CD8-positive, alpha-beta memory T cell (primary cell): Measurements from ENCODE around the gene NUTM2E. TPM values are rescaled to one million over a fixed set of nuclear protein-coding genes. Genes with fewer than 3 reads are reported as not detected.
"Not testable (repeated sequence)": the region's sequence is repeated elsewhere in the genome, so short reads cannot be mapped to it uniquely, and the experiment has no call there.

ENCODE experiments used
- CTCF ChIA-PET: fragments of 350-600 bp; sonication (Branson Sonifier 250); formaldehyde crosslinking; loops from one replicate; lab custom pipeline; 2021; ENCODE audit warnings: antibody characterized with exemption; lab: Charles Lee
- POLR2A ChIA-PET: fragments of 350-600 bp; sonication (Branson Sonifier 250); formaldehyde crosslinking; loops from one replicate; lab custom pipeline; 2021; ENCODE audit warnings: antibody characterized with exemption; lab: Charles Lee
- DNase-seq, 5 donors: peaks; one replicate each; pipeline versions ENCODE4 v3.0.0 to v3.0.0-alpha.2; 2020 to 2022; ENCODE audit warnings: mixed read lengths in 1 of 5
- H3K27ac ChIP-seq: one replicate; pipeline ENCODE4 v1.7.0; 2013; ENCODE audit warnings: low read depth, mild to moderate bottlenecking, low read length, moderate library complexity
- H3K27me3 ChIP-seq: 2 replicates; pipeline ENCODE4 v1.7.0; 2013; ENCODE audit warnings: low read length, mild to moderate bottlenecking; ENCODE audit not compliant: insufficient read depth, poor library complexity, severe bottlenecking
- H3K36me3 ChIP-seq: 2 replicates; pipeline ENCODE4 v1.7.0; 2013; ENCODE audit warnings: mild to moderate bottlenecking, low read length, moderate library complexity; ENCODE audit not compliant: insufficient read depth
- H3K4me1 ChIP-seq: 2 replicates; pipeline ENCODE4 v1.7.0; 2013; ENCODE audit warnings: mild to moderate bottlenecking, low read length, moderate library complexity; ENCODE audit not compliant: insufficient read depth
- H3K4me3 ChIP-seq: 2 replicates; pipeline ENCODE4 v1.7.0; 2013; ENCODE audit warnings: mild to moderate bottlenecking, low read length
- H3K9me3 ChIP-seq: 2 replicates; pipeline ENCODE4 v1.7.0; 2013; ENCODE audit warnings: mild to moderate bottlenecking, low read length
- H3K27ac Mint-ChIP-seq, 8 donors: one replicate each; pipeline ENCODE4 v1.8.0; 2020 to 2021; ENCODE audit warnings: mixed read lengths in 8 of 8, mild to moderate bottlenecking in 6 of 8, inconsistent platforms in 3 of 8, moderate library complexity in 3 of 8
- H3K27me3 Mint-ChIP-seq, 2 donors: one replicate each; pipeline ENCODE4 v1.8.0; 2020 to 2021; ENCODE audit warnings: mixed read lengths in 2 of 2, mild to moderate bottlenecking in 1 of 2, moderate library complexity in 1 of 2
- H3K36me3 Mint-ChIP-seq, 3 donors: one replicate each; pipeline ENCODE4 v1.8.0; 2020 to 2021; ENCODE audit warnings: mixed read lengths in 3 of 3, inconsistent platforms in 1 of 3, mild to moderate bottlenecking in 1 of 3
- H3K4me1 Mint-ChIP-seq, 3 donors: one replicate each; pipeline ENCODE4 v1.8.0; 2020 to 2021; ENCODE audit warnings: mixed read lengths in 3 of 3, inconsistent platforms in 1 of 3, mild to moderate bottlenecking in 1 of 3
- H3K4me3 Mint-ChIP-seq, 7 donors: one replicate each; pipeline ENCODE4 v1.8.0; 2020 to 2021; ENCODE audit warnings: mixed read lengths in 7 of 7, mild to moderate bottlenecking in 6 of 7, moderate library complexity in 4 of 7, inconsistent platforms in 2 of 7
- H3K9me3 Mint-ChIP-seq, 5 donors: one replicate each; pipeline ENCODE4 v1.8.0; 2020 to 2022; ENCODE audit warnings: mixed read lengths in 5 of 5, mild to moderate bottlenecking in 3 of 5, moderate library complexity in 2 of 5, inconsistent platforms in 1 of 5
- polyA plus RNA-seq: library from polyadenylated mRNA; unstranded; fragments of 300-500 nt; fragmentation: Illumina TruSeq; gene quantifications from one replicate; pipeline ENCODE4 v1.2.3, GENCODE V29; 2021
- total RNA-seq, 2 experiments: library from RNA; stranded (reverse); gene quantifications; one replicate each; pipeline ENCODE4 v1.2.3, GENCODE V29; 2021

NUTM2E gene
- under 1 TPM; 0.11 to 0.20 TPM for total RNA-seq
- polyA plus RNA-seq, result not detected

GRCh38 chr10:79826496-79827215, at the start of gene NUTM2E:
Gene NUTM2E, plus strand, starts transcription at chr10:79826739. Its CDS starts 15,002 bp downstream, at chr10:79841741.
- Mint-ChIP-seq H3K27ac (peak within 1 kb of the TSS; percentile 83 to 98 (median 92)), H3K4me3 (peak within 1 kb of the TSS; percentile 87 to 98 (median 94)), H3K4me1 (peaks cover 26 to 40% (median 35%) of the 10 kb centered on the region in 3 donors)
- H3K4me1 ChIP-seq, H3K36me3 Mint-ChIP-seq, H3K36me3 ChIP-seq, H3K9me3 ChIP-seq, H3K27me3 Mint-ChIP-seq, H3K9me3 Mint-ChIP-seq, POLR2A ChIA-PET, CTCF ChIA-PET, H3K27me3 ChIP-seq: not testable (repeated sequence)
- Histone ChIP-seq H3K4me3 (peak within 1 kb of the TSS; percentile 39), H3K27ac (peak within 1 kb of the TSS; percentile 67)
- DNase-seq, result peak; percentile 53 to 85 (median 84)

- H3K36me3 ChIP-seq, H3K9me3 Mint-ChIP-seq, H3K27me3 Mint-ChIP-seq, H3K9me3 ChIP-seq, H3K27me3 ChIP-seq, CTCF ChIA-PET, H3K27ac ChIP-seq, H3K36me3 Mint-ChIP-seq, H3K4me3 ChIP-seq, POLR2A ChIA-PET, H3K4me3 Mint-ChIP-seq, H3K4me1 ChIP-seq, H3K4me1 Mint-ChIP-seq, H3K27ac Mint-ChIP-seq, DNase-seq: not testable (repeated sequence)
These were observed 48.5 kb upstream of the NUTM2E start for GRCh38 chr10:79777997-79778396.

- H3K4me3 ChIP-seq, H3K4me1 Mint-ChIP-seq, H3K27me3 Mint-ChIP-seq, H3K4me1 ChIP-seq, H3K36me3 ChIP-seq, H3K9me3 Mint-ChIP-seq, H3K27ac ChIP-seq, POLR2A ChIA-PET, H3K4me3 Mint-ChIP-seq, H3K27me3 ChIP-seq, H3K9me3 ChIP-seq, CTCF ChIA-PET, H3K36me3 Mint-ChIP-seq: not testable (repeated sequence)
- DNase-seq, result peak; percentile 33 to 68 (median 39)
- H3K27ac Mint-ChIP-seq, result peak overlapping the region in 1 of 8 donors; percentile 55
These were observed 47.1 kb upstream of the NUTM2E start for GRCh38 chr10:79779310-79779938.

GRCh38 chr10:79779992-79780391, 46.5 kb upstream of the NUTM2E start:
- H3K27ac Mint-ChIP-seq, result not testable (repeated sequence)

GRCh38 chr10:79781584-79781983, 45.0 kb upstream of the NUTM2E start:
- H3K4me1 Mint-ChIP-seq, POLR2A ChIA-PET, H3K4me3 Mint-ChIP-seq: not testable (repeated sequence)

More at GRCh38 chr10:79779992-79780391, 46.5 kb upstream of the NUTM2E start:
- H3K27me3 ChIP-seq, H3K27ac ChIP-seq, H3K36me3 ChIP-seq, H3K4me1 ChIP-seq, H3K36me3 Mint-ChIP-seq, POLR2A ChIA-PET, H3K9me3 ChIP-seq, H3K4me1 Mint-ChIP-seq, CTCF ChIA-PET, H3K27me3 Mint-ChIP-seq, DNase-seq, H3K4me3 ChIP-seq, H3K4me3 Mint-ChIP-seq, H3K9me3 Mint-ChIP-seq: not testable (repeated sequence)

GRCh38 chr10:79787455-79787952, 39.0 kb upstream of the NUTM2E start:
- H3K27ac Mint-ChIP-seq, H3K27me3 ChIP-seq, H3K4me3 ChIP-seq, H3K4me3 Mint-ChIP-seq, H3K9me3 Mint-ChIP-seq, POLR2A ChIA-PET, H3K36me3 Mint-ChIP-seq, H3K9me3 ChIP-seq, CTCF ChIA-PET, H3K4me1 Mint-ChIP-seq, DNase-seq, H3K4me1 ChIP-seq, H3K36me3 ChIP-seq, H3K27ac ChIP-seq, H3K27me3 Mint-ChIP-seq: not testable (repeated sequence)

More at GRCh38 chr10:79781584-79781983, 45.0 kb upstream of the NUTM2E start:
- H3K36me3 Mint-ChIP-seq, H3K27ac ChIP-seq, DNase-seq, H3K27ac Mint-ChIP-seq, H3K9me3 Mint-ChIP-seq, H3K27me3 Mint-ChIP-seq, CTCF ChIA-PET, H3K9me3 ChIP-seq, H3K27me3 ChIP-seq, H3K36me3 ChIP-seq, H3K4me1 ChIP-seq, H3K4me3 ChIP-seq: not testable (repeated sequence)

GRCh38 chr10:79789351-79789750, 37.2 kb upstream of the NUTM2E start:
- H3K9me3 Mint-ChIP-seq, POLR2A ChIA-PET: not testable (repeated sequence)

GRCh38 chr10:79791906-79792517, 34.5 kb upstream of the NUTM2E start:
- H3K4me1 Mint-ChIP-seq, result not testable (repeated sequence)

More at GRCh38 chr10:79789351-79789750, 37.2 kb upstream of the NUTM2E start:
- H3K4me3 ChIP-seq, H3K9me3 ChIP-seq, H3K27me3 Mint-ChIP-seq, H3K4me3 Mint-ChIP-seq, H3K4me1 ChIP-seq, H3K27ac Mint-ChIP-seq, H3K27me3 ChIP-seq, CTCF ChIA-PET, H3K36me3 Mint-ChIP-seq, H3K4me1 Mint-ChIP-seq, H3K36me3 ChIP-seq, H3K27ac ChIP-seq, DNase-seq: not testable (repeated sequence)

More at GRCh38 chr10:79791906-79792517, 34.5 kb upstream of the NUTM2E start:
- H3K36me3 Mint-ChIP-seq, H3K4me3 Mint-ChIP-seq, DNase-seq, H3K27ac ChIP-seq, CTCF ChIA-PET, H3K9me3 Mint-ChIP-seq, H3K4me1 ChIP-seq, H3K4me3 ChIP-seq, H3K27me3 Mint-ChIP-seq, H3K36me3 ChIP-seq, POLR2A ChIA-PET, H3K27me3 ChIP-seq, H3K27ac Mint-ChIP-seq, H3K9me3 ChIP-seq: not testable (repeated sequence)
